ENCODE data around the gene CEBPE.

DNA sequence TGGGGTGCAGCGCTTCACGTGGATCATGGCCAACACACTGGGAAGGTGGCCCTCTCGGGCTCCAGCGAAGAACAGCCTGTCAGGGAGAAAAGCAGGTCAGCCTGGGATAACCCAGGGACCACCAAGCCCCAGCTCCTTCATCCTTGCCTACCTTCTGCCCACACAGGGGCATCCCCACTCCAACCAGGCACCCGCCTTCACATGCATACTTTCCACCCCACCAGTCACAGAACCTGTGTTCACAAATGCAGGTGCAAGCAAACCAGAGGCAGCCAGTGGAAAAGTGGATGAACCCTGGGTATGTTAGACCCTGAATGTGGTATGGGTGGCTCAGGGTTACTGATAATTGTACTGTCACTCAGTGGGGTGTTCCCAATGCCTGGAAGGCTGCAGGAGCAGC is 12.4 kb upstream of the CEBPE start:
- TF ChIP-seq, protein P1, sequence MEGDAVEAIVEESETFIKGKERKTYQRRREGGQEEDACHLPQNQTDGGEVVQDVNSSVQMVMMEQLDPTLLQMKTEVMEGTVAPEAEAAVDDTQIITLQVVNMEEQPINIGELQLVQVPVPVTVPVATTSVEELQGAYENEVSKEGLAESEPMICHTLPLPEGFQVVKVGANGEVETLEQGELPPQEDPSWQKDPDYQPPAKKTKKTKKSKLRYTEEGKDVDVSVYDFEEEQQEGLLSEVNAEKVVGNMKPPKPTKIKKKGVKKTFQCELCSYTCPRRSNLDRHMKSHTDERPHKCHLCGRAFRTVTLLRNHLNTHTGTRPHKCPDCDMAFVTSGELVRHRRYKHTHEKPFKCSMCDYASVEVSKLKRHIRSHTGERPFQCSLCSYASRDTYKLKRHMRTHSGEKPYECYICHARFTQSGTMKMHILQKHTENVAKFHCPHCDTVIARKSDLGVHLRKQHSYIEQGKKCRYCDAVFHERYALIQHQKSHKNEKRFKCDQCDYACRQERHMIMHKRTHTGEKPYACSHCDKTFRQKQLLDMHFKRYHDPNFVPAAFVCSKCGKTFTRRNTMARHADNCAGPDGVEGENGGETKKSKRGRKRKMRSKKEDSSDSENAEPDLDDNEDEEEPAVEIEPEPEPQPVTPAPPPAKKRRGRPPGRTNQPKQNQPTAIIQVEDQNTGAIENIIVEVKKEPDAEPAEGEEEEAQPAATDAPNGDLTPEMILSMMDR (IDR thresholded peaks at IDR 0.05) = no peak
- TF ChIP-seq POLR2A (IDR thresholded peaks at IDR 0.05) = no peak

Data from right lobe of liver (tissue), 4 donors.